GM23338 (cell line): ENCODE results near the gene RNF34.

Experiments
- CREB1 ChIP-seq: fragments of 250-450 bp; sonication (Bioruptor Pico); IDR thresholded peaks from 2 replicates; pipeline ENCODE4 v1.5.0; 2020; ENCODE audit warnings: low read depth, mild to moderate bottlenecking, moderate library complexity
- CTCF ChIP-seq, 2 experiments: fragments of 200-600 bp in 1 of 2; sonication (generic) in 1 of 2; conservative IDR thresholded peaks; 2 replicates each; pipeline versions ENCODE4 v1.5.1 to v1.6.1; 2016 to 2017; ENCODE audit warnings: antibody characterized with exemption in 2 of 2, low read depth in 2 of 2, mild to moderate bottlenecking in 2 of 2, moderate library complexity in 1 of 2
- EZH2 ChIP-seq: fragments of 200-600 bp; sonication (generic); IDR thresholded peaks from one replicate; pipeline ENCODE4 v1.8.0; 2017; ENCODE audit warnings: antibody characterized with exemption, mild to moderate bottlenecking, low read depth; ENCODE audit not compliant: unreplicated experiment
- EZH2phosphoT487 ChIP-seq: fragments of 200-600 bp; sonication (generic); IDR thresholded peaks from one replicate; pipeline ENCODE4 v1.8.1; 2018; ENCODE audit warnings: antibody characterized with exemption; ENCODE audit not compliant: unreplicated experiment
- JUNB ChIP-seq: IDR thresholded peaks from one replicate; pipeline ENCODE4 v1.6.1; 2016; ENCODE audit warnings: antibody characterized with exemption; ENCODE audit not compliant: unreplicated experiment
- POLR2AphosphoS5 ChIP-seq: IDR thresholded peaks from 2 replicates; pipeline ENCODE4 v1.6.1; 2016; ENCODE audit warnings: antibody characterized with exemption, low read depth
- REST ChIP-seq: IDR thresholded peaks from one replicate; pipeline ENCODE4 v1.6.1; 2018; ENCODE audit warnings: antibody characterized with exemption; ENCODE audit not compliant: unreplicated experiment
- ZNF114 ChIP-seq: fragments of 250-450 bp; sonication (Bioruptor Pico); IDR thresholded peaks from 2 replicates; pipeline ENCODE4 v1.5.0; 2020; ENCODE audit warnings: mild to moderate bottlenecking, moderate library complexity

- TF ChIP-seq CTCF (conservative IDR thresholded peaks at IDR 0.05; ENCODE audit: low read depth in 2 of 2) (no peak), ZNF114 (CRISPR knock-in tag) (no peak), EZH2phosphoT487 (no peak), CREB1 (CRISPR knock-in tag) (no peak), REST (no peak), POLR2AphosphoS5 (no peak), EZH2 (no peak), JUNB (no peak)
Measured at GRCh38 chr12:121358073-121358472, 41.8 kb upstream of the RNF34 start.
